Lung (tissue), 12 donors: ENCODE results near the gene RCN2. TPM values are rescaled to one million over a fixed set of nuclear protein-coding genes. Genes with fewer than 3 reads are reported as not detected.

ENCODE experiments used
- ATAC-seq: fragments of 200-7000 bp; cut with Tn5 transposase; one replicate; pipeline ENCODE4 v1.9.1; 2020; ENCODE audit warnings: moderate number of reproducible peaks; ENCODE audit not compliant: insufficient read depth, low FRiP score
- DNase-seq, 3 donors: peaks; one replicate each; pipeline ENCODE4 v3.0.0-alpha.2; 2013 to 2017
- H3K27ac ChIP-seq, 2 donors: one replicate each; pipeline ENCODE4 v1.5.1; 2013; ENCODE audit warnings: mild to moderate bottlenecking in 2 of 2, moderate library complexity in 2 of 2, control low read depth in 1 of 2, inconsistent platforms in 1 of 2, low read depth in 1 of 2, low read length in 1 of 2
- H3K27me3 ChIP-seq, 3 donors: one replicate each; pipeline ENCODE4 v1.5.1; 2013; ENCODE audit warnings: low read length in 2 of 3; ENCODE audit not compliant: control insufficient read depth in 3 of 3, insufficient read depth in 3 of 3
- H3K36me3 ChIP-seq, 4 donors: one replicate each; pipeline ENCODE4 v1.5.1; 2013; ENCODE audit warnings: low read length in 4 of 4, mild to moderate bottlenecking in 1 of 4, moderate library complexity in 1 of 4; ENCODE audit not compliant: control insufficient read depth in 4 of 4, insufficient read depth in 4 of 4
- H3K4me1 ChIP-seq, 5 donors: one replicate each; pipeline ENCODE4 v1.5.1; 2013; ENCODE audit warnings: low read length in 5 of 5, mild to moderate bottlenecking in 2 of 5, moderate library complexity in 1 of 5; ENCODE audit not compliant: control insufficient read depth in 5 of 5, insufficient read depth in 5 of 5
- H3K4me3 ChIP-seq: one replicate; pipeline ENCODE4 v1.5.1; 2013; ENCODE audit warnings: mild to moderate bottlenecking, control low read depth, moderate library complexity
- H3K9ac ChIP-seq, 2 donors: one replicate each; pipeline ENCODE4 v1.5.1; 2013; ENCODE audit warnings: low read length in 2 of 2, control low read depth in 1 of 2; ENCODE audit not compliant: insufficient read depth in 1 of 2
- H3K9me3 ChIP-seq, 4 donors: one replicate each; pipeline ENCODE4 v1.5.1; 2013; ENCODE audit warnings: low read length in 3 of 4, mild to moderate bottlenecking in 1 of 4, moderate library complexity in 1 of 4; ENCODE audit not compliant: control insufficient read depth in 4 of 4, insufficient read depth in 3 of 4
- WGBS, 2 donors: extraction: QIAGEN DNeasy Blood & Tissue Kit; methylation state at CpG; one replicate each; pipeline ENCODE4 v1.1.7; 2013; 5-methylcytosine and 5-hydroxymethylcytosine counted together
- polyA plus RNA-seq, 2 donors: library from polyadenylated mRNA; stranded (reverse); fragments of 200-250 nt; gene quantifications; one replicate each; pipeline ENCODE4 v1.2.1, GENCODE V29; 2013
- total RNA-seq, 2 donors: library from RNA; depleted of rRNA in 1 of 2; stranded (reverse); fragments of >200 nt in 1 of 2; gene quantifications; one replicate each; pipeline ENCODE4 v1.2.1, GENCODE V29; 2014 to 2021
- TF ChIP-seq, protein P1 (sequence below): IDR thresholded peaks from 2 replicates; pipeline ENCODE4 v1.5.1; 2012; ENCODE audit warnings: mild to moderate bottlenecking; ENCODE audit errors: control extremely low read depth, extremely low read depth
- donor health status: control.
- donor health status: control.
- donor health status: Bipolar disorder and iron deficiency.
- donor health status: healthy.
- donor health status: DM: yes; HTN: yes; CAD: no.

Gene RCN2
- total and polyA plus RNA-seq, 4 donors: 28.7 to 66.1 (median 34.2) TPM

DNA sequence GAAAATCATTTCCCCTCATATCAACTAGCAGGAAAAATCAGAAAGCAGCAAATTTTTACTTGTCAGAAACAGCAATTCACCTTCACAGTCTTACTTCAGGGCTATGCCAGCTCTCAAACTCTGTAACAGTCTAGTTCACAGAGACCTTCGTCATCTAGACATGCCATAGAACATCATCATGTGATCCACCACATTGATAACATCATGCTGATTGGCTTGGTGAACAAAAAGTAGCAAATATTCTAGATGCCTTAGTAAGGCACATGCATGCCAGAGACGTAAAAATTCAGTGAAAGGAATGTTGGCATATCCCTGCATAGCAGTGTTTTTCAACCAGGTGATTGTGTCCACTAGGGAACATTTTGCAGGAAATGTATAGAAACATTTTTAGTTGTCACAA is 17.8 kb upstream of the RCN2 start:
- DNase-seq: no peak
- H3K27me3 ChIP-seq: no peaks in the 10 kb centered on the region
- no peaks in the 10 kb centered on the region for H3K36me3 ChIP-seq
- no peaks in the 10 kb centered on the region for H3K4me1 ChIP-seq
- WGBS, 2 donors: 75 to 88% methylated on average over 2 of the region's 2 CpGs
- TF ChIP-seq, protein P1, sequence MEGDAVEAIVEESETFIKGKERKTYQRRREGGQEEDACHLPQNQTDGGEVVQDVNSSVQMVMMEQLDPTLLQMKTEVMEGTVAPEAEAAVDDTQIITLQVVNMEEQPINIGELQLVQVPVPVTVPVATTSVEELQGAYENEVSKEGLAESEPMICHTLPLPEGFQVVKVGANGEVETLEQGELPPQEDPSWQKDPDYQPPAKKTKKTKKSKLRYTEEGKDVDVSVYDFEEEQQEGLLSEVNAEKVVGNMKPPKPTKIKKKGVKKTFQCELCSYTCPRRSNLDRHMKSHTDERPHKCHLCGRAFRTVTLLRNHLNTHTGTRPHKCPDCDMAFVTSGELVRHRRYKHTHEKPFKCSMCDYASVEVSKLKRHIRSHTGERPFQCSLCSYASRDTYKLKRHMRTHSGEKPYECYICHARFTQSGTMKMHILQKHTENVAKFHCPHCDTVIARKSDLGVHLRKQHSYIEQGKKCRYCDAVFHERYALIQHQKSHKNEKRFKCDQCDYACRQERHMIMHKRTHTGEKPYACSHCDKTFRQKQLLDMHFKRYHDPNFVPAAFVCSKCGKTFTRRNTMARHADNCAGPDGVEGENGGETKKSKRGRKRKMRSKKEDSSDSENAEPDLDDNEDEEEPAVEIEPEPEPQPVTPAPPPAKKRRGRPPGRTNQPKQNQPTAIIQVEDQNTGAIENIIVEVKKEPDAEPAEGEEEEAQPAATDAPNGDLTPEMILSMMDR: no peak
- H3K27ac ChIP-seq: no peak overlapping the region
- ATAC-seq: no peak
- no peaks in the 10 kb centered on the region for H3K9me3 ChIP-seq
- H3K9ac ChIP-seq: no peak overlapping the region
- no peak overlapping the region for H3K4me3 ChIP-seq

DNA sequence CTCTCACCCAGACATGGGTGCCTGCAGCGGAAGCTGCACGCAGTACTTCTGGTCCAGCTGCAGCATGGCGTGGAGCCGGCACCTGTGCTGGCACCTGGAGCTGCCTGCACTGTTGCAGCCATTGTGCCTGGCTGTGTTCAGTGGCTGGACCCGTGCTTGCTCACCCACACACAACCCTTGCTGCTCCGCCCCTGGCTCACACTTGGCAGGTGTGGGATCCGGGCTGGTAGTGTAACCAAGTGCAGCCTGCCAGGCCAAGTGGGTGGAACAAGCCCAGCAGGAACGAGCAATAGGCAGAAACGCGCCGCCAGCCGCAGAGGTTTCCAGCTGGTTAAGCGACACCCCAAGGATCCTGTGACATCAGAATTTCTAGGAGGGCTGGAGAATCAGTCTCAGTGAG is 15.2 kb upstream of the RCN2 start:
- no peak overlapping the region for H3K4me3 ChIP-seq
- TF ChIP-seq, protein P1: no peak
- DNase-seq (no peak), ATAC-seq (no peak)
- H3K36me3 ChIP-seq: no peaks in the 10 kb centered on the region
- H3K27ac ChIP-seq: no peak overlapping the region
- no peaks in the 10 kb centered on the region for H3K4me1 ChIP-seq
- WGBS, 2 donors: 89 to 93% methylated on average over 13 of the region's 13 CpGs
- H3K27me3 ChIP-seq: no peaks in the 10 kb centered on the region
- no peak overlapping the region for H3K9ac ChIP-seq
- H3K9me3 ChIP-seq: no peaks in the 10 kb centered on the region

DNA sequence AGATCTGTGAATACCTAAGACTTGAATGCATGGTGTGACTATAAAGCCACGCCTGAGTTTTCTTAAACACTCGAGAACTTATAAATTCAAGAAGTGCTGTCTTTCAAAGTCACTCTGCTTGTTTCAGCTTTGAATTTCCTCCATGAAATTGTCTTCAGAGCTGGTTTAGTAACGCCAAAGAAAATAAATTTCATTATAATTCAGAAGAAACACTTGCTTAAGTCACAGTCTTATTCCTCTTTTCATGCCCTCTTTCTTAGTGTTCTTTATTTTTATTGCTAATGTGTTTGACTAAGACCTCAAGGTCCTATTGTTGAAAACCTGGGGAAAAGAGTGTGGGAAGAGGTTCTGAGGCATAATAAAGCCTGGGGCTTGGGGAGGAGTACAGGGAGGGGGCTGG is 3.3 kb upstream of the RCN2 start:
- Histone ChIP-seq H3K4me1 (peaks cover 0 to 15% (median 4%) of the 10 kb centered on the region in 5 donors), H3K36me3 (peaks cover 0 to 3% (median 0%) of the 10 kb centered on the region in 4 donors), H3K9ac (no peak overlapping the region), H3K9me3 (no peaks in the 10 kb centered on the region), H3K27ac (no peak overlapping the region), H3K27me3 (no peaks in the 10 kb centered on the region), H3K4me3 (no peak overlapping the region)
- WGBS, 2 donors: 84 to 88% methylated on average over 3 of the region's 3 CpGs
- DNase-seq (no peak), ATAC-seq (no peak)
- TF ChIP-seq, protein P1: no peak
